CD4-positive, alpha-beta memory T cell (primary cell): ENCODE data around the gene HOXD10. TPM values are rescaled to one million over a fixed set of nuclear protein-coding genes. Genes with fewer than 3 reads are reported as not detected.
A peak's percentile ranks its signal among the peaks of the same experiment; 100 is the strongest.

Source experiments
- CTCF ChIA-PET: fragments of 350-600 bp; sonication (Branson Sonifier 250); formaldehyde crosslinking; loops from one replicate; lab custom pipeline; 2021; ENCODE audit warnings: inconsistent platforms; ENCODE audit not compliant: partially characterized antibody; lab: Charles Lee
- POLR2A ChIA-PET: fragments of 350-600 bp; sonication (Branson Sonifier 250); formaldehyde crosslinking; loops from one replicate; lab custom pipeline; 2021; ENCODE audit not compliant: partially characterized antibody; lab: Charles Lee
- DNase-seq, 5 donors: peaks; one replicate each; pipeline versions ENCODE4 v3.0.0 to v3.0.0-alpha.2; 2020 to 2022; ENCODE audit warnings: mixed read lengths in 1 of 5
- H3K27ac ChIP-seq: one replicate; pipeline ENCODE4 v1.7.0; 2013; ENCODE audit warnings: low read depth, low read length
- H3K27me3 ChIP-seq: 2 replicates; pipeline ENCODE4 v1.7.0; 2013; ENCODE audit warnings: mild to moderate bottlenecking, low read length, moderate library complexity; ENCODE audit not compliant: insufficient read depth
- H3K36me3 ChIP-seq: 2 replicates; pipeline ENCODE4 v1.7.0; 2013; ENCODE audit warnings: mild to moderate bottlenecking, low read length, moderate library complexity; ENCODE audit not compliant: insufficient read depth
- H3K4me1 ChIP-seq: 2 replicates; pipeline ENCODE4 v1.7.0; 2013; ENCODE audit warnings: mild to moderate bottlenecking, low read length, moderate library complexity; ENCODE audit not compliant: insufficient read depth
- H3K4me3 ChIP-seq, 2 donors: one replicate each; pipeline ENCODE4 v1.7.0; 2013; ENCODE audit warnings: low read length in 2 of 2, mild to moderate bottlenecking in 1 of 2
- H3K9me3 ChIP-seq, 2 donors: one replicate each; pipeline ENCODE4 v1.7.0; 2013; ENCODE audit warnings: low read length in 2 of 2, control low read depth in 1 of 2; ENCODE audit not compliant: control insufficient read depth in 1 of 2
- H3K27ac Mint-ChIP-seq, 7 donors: one replicate each; pipeline ENCODE4 v1.8.0; 2020 to 2021; ENCODE audit warnings: mixed read lengths in 7 of 7, mild to moderate bottlenecking in 6 of 7, inconsistent platforms in 3 of 7, moderate library complexity in 3 of 7
- H3K27me3 Mint-ChIP-seq, 2 donors: one replicate each; pipeline ENCODE4 v1.8.0; 2020 to 2021; ENCODE audit warnings: mixed read lengths in 2 of 2
- H3K36me3 Mint-ChIP-seq, 2 donors: one replicate each; pipeline ENCODE4 v1.8.0; 2020 to 2021; ENCODE audit warnings: mixed read lengths in 2 of 2, inconsistent platforms in 1 of 2, mild to moderate bottlenecking in 1 of 2
- H3K4me1 Mint-ChIP-seq, 4 donors: one replicate each; pipeline ENCODE4 v1.8.0; 2020 to 2021; ENCODE audit warnings: mixed read lengths in 4 of 4, mild to moderate bottlenecking in 1 of 4
- H3K4me3 Mint-ChIP-seq, 8 donors: one replicate each; pipeline ENCODE4 v1.8.0; 2020 to 2021; ENCODE audit warnings: mixed read lengths in 8 of 8, mild to moderate bottlenecking in 7 of 8, moderate library complexity in 6 of 8, inconsistent platforms in 3 of 8
- H3K9me3 Mint-ChIP-seq, 8 donors: one replicate each; pipeline ENCODE4 v1.8.0; 2020 to 2021; ENCODE audit warnings: mixed read lengths in 8 of 8, mild to moderate bottlenecking in 5 of 8, inconsistent platforms in 3 of 8, moderate library complexity in 1 of 8
- intact Hi-C: fragments of 100-400 bp; cut with micrococcal nuclease; formaldehyde crosslinking; loops from one replicate; pipeline ENCODE4 v1.15.1; 2023
- polyA plus RNA-seq, 2 donors: library from polyadenylated mRNA; unstranded; fragments of 300-500 nt; fragmentation: Illumina TruSeq; gene quantifications; one replicate each; pipeline ENCODE4 v1.2.3, GENCODE V29; 2021
- total RNA-seq, 2 experiments: library from RNA; stranded (reverse); gene quantifications; one replicate each; pipeline ENCODE4 v1.2.3, GENCODE V29; 2021

The HOXD10 gene
- total and polyA plus RNA-seq, 4 experiments from 2014 or later = not detected

DNA sequence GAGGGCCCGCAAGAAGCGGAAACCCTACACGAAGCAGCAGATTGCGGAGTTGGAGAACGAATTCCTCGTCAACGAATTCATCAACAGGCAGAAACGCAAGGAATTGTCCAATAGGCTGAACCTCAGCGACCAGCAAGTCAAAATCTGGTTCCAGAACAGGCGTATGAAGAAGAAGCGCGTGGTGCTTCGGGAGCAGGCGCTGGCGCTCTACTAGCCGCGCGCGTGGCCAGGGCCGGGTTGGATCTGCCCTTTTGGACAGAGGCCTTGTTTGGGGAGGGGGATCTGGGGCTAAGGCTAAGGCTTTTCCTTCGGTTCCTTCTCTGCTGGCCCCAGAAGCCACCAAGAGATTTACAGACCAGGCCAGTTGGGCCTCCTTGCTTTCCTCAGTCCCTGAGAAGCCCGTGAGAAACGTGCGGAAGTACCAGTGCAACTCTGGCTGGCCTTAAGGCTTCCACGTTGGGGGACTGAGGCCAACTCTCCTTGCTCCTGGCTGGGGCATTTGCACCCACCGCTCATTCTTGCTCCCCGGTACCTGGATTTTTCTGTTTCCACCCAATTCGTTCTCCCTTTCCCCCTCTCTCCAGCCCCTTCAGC is 15.9 kb upstream of the HOXD10 start:
- peaks cover 0 to 2% of the 10 kb centered on the region in 2 donors for H3K36me3 Mint-ChIP-seq
- CTCF ChIA-PET = no interaction called here
- no peak for DNase-seq

DNA sequence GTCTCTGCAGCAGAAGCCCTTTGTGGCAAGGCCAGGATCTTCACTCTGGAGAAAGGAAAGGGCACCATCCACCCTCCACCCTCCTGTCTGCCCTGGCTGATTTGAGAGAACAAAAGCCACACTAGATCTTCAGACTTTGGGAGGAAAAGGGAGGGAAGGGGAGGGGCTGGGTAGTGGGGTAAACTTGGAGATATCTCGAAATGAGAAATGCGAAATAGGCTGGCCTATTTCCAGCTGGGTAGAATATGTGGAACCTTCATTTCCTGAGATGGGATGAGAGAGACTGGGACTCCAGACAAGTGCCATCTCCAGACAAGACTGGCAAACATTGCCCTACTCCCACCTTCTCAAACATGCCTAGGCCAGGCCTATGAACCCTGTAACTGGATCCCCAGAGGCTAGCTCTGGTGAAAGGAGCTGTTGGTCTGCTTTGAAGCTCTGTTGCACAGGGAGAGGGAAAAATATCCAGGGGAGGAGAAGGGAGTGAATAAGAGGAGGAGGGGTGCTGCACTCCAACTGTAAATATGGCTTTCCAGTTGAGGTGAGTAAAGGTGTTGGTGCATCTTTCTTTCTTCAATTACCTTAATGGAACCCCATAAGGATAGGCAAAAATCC is 15.3 kb upstream of the HOXD10 start:
- no peak for DNase-seq
- H3K27me3 Mint-ChIP-seq = peaks cover 84 to 85% of the 10 kb centered on the region in 2 donors
- H3K9me3 Mint-ChIP-seq = peaks cover 0 to 13% (median 4%) of the 10 kb centered on the region in 8 donors
- ChIA-PET CTCF (interaction anchor here (2.4 kb wide), 1 partner anchor 413 kb away, joined by 6 read pairs; no protein-coding TSS in a partner anchor), POLR2A (no interaction called here)
- peaks cover 0 to 2% of the 10 kb centered on the region in 2 donors for H3K36me3 Mint-ChIP-seq
- intact Hi-C loops = no loop called here
- peaks cover 15 to 50% (median 27%) of the 10 kb centered on the region in 4 donors for H3K4me1 Mint-ChIP-seq
- Histone ChIP-seq H3K4me3 (no peak overlapping the region), H3K36me3 (no peaks in the 10 kb centered on the region), H3K27me3 (peaks cover 82% of the 10 kb centered on the region), H3K9me3 (no peaks in the 10 kb centered on the region), H3K27ac (no peak overlapping the region), H3K4me1 (peaks cover 19% of the 10 kb centered on the region)
- peak overlapping the region in 3 of 7 donors; percentile 17 to 68 (median 64) for H3K27ac Mint-ChIP-seq
- no peak overlapping the region for H3K4me3 Mint-ChIP-seq

More for the DNA sequence above, 15.9 kb upstream of the HOXD10 start:
- Mint-ChIP-seq H3K9me3 (peaks cover 0 to 9% (median 6%) of the 10 kb centered on the region in 8 donors), H3K27ac (peak overlapping the region in 3 of 7 donors; percentile 35 to 64 (median 57)), H3K27me3 (peaks cover 83 to 84% of the 10 kb centered on the region in 2 donors), H3K4me1 (peaks cover 12 to 44% (median 25%) of the 10 kb centered on the region in 4 donors), H3K4me3 (peak overlapping the region in 1 of 8 donors; percentile 35)
- Histone ChIP-seq H3K27me3 (peaks cover 82% of the 10 kb centered on the region), H3K27ac (no peak overlapping the region), H3K4me3 (no peak overlapping the region), H3K9me3 (no peaks in the 10 kb centered on the region), H3K36me3 (no peaks in the 10 kb centered on the region), H3K4me1 (peaks cover 20% of the 10 kb centered on the region)
- intact Hi-C loops = no loop called here
- POLR2A ChIA-PET = no interaction called here

DNA sequence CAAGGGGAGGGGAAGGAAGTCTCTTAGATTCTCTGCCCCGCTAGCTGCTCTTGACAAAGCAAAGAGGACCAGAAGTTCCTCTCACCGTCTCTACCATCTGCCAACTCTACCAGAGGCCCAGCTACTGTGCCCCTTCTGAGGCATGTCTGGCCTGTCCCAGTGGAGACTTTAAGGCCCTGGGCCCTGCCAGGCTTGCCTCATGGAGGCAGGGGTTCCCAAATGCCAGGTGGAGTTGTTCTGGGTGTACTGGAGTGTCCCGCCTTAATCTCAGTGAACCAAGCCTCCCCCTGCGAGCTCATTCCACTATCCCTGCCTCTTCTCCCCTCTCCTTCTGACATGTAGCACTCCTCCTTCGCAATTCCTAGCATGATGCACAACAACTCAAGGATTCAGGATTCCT is 14.7 kb upstream of the HOXD10 start:
- Mint-ChIP-seq H3K9me3 (peaks cover 0 to 15% (median 4%) of the 10 kb centered on the region in 8 donors), H3K27ac (peak overlapping the region in 2 of 7 donors; percentile 17 to 64), H3K27me3 (peaks cover 81 to 82% of the 10 kb centered on the region in 2 donors), H3K4me3 (peak overlapping the region in 1 of 8 donors; percentile 5), H3K4me1 (peaks cover 13 to 47% (median 25%) of the 10 kb centered on the region in 4 donors), H3K36me3 (peaks cover 0 to 2% of the 10 kb centered on the region in 2 donors)
- intact Hi-C loops = no loop called here
- ChIA-PET CTCF (interaction anchor here (1.6 to 2.4 kb wide), 2 partner anchors 25 to 414 kb away, joined by 3 to 6 read pairs; no protein-coding TSS in a partner anchor), POLR2A (no interaction called here)
- Histone ChIP-seq H3K9me3 (no peaks in the 10 kb centered on the region), H3K27ac (no peak overlapping the region), H3K4me3 (no peak overlapping the region), H3K4me1 (peaks cover 18% of the 10 kb centered on the region), H3K27me3 (peaks cover 79% of the 10 kb centered on the region), H3K36me3 (no peaks in the 10 kb centered on the region)
- no peak for DNase-seq

GRCh38 chr2:176102309-176102866 is 14.2 kb upstream of the HOXD10 start:
- H3K27me3 Mint-ChIP-seq = peaks cover 80 to 82% of the 10 kb centered on the region in 2 donors
- POLR2A ChIA-PET = no interaction called here
- peaks cover 0 to 15% (median 4%) of the 10 kb centered on the region in 8 donors for H3K9me3 Mint-ChIP-seq
- peaks cover 12% of the 10 kb centered on the region for H3K4me1 ChIP-seq
- H3K4me1 Mint-ChIP-seq = peaks cover 11 to 45% (median 24%) of the 10 kb centered on the region in 4 donors
- peaks cover 79% of the 10 kb centered on the region for H3K27me3 ChIP-seq
- CTCF ChIA-PET = interaction anchor here (1.6 to 2.4 kb wide), 2 partner anchors 25 to 415 kb away, joined by 3 to 6 read pairs; no protein-coding TSS in a partner anchor
- no peak overlapping the region for H3K4me3 ChIP-seq
- H3K9me3 ChIP-seq = no peaks in the 10 kb centered on the region
- no peak for DNase-seq
- no peak overlapping the region for H3K27ac ChIP-seq
- intact Hi-C loops = no loop called here
- H3K36me3 Mint-ChIP-seq = peaks cover 0 to 2% of the 10 kb centered on the region in 2 donors
- H3K36me3 ChIP-seq = no peaks in the 10 kb centered on the region
- H3K4me3 Mint-ChIP-seq = no peak overlapping the region
- peak overlapping the region in 1 of 7 donors; percentile 75 for H3K27ac Mint-ChIP-seq

- Histone ChIP-seq H3K27ac (no peak overlapping the region), H3K27me3 (peaks cover 71% of the 10 kb centered on the region), H3K4me1 (peaks cover 4% of the 10 kb centered on the region), H3K36me3 (no peaks in the 10 kb centered on the region), H3K4me3 (no peak overlapping the region), H3K9me3 (no peaks in the 10 kb centered on the region)
- CTCF ChIA-PET = interaction anchor here (1.6 to 2.4 kb wide), 2 partner anchors 24 to 415 kb away, joined by 3 to 6 read pairs; no protein-coding TSS in a partner anchor
- Mint-ChIP-seq H3K9me3 (peaks cover 0 to 13% (median 4%) of the 10 kb centered on the region in 8 donors), H3K27ac (peak overlapping the region in 1 of 7 donors; percentile 75), H3K36me3 (no peaks in the 10 kb centered on the region), H3K27me3 (peaks cover 73 to 74% of the 10 kb centered on the region in 2 donors), H3K4me3 (no peak overlapping the region), H3K4me1 (peaks cover 6 to 37% (median 19%) of the 10 kb centered on the region in 4 donors)
- POLR2A ChIA-PET = no interaction called here
- intact Hi-C loops = no loop called here
- DNase-seq = no peak
Observed at GRCh38 chr2:176103194-176103593, 13.4 kb upstream of the HOXD10 start.

DNA sequence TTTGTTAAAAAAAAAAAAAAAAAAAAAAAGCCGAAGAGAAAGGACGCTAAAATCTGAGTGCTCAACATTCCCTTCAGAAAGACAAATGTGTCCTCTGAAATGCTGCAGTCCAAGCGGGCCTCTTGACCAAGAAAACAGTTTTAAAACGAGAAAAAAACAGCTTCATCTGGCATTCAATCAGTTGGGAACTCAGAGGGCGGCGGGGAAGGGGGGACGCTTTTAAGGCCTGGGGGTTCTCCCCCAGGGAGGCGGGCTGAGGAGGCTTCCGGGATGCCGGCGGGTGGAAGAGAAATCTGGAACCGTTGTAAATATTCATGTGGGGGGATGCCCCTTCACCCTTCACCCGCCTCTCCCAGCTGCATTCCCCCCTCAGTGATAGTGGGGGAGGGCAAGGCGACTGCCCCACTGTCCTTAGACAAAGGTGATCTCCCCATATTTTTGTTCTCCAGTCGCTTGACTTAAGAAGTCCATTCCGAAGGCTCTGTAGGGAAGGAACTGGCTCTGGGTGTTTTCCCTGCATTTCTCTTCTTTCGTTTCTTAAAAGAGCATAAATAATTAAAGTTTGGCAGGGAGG is 12.7 kb upstream of the HOXD10 start:
- intact Hi-C loops = no loop called here
- H3K27ac ChIP-seq = no peak overlapping the region
- H3K36me3 ChIP-seq = no peaks in the 10 kb centered on the region
- peaks cover 0 to 18% (median 6%) of the 10 kb centered on the region in 8 donors for H3K9me3 Mint-ChIP-seq
- H3K27me3 ChIP-seq = peaks cover 65% of the 10 kb centered on the region
- POLR2A ChIA-PET = no interaction called here
- H3K27me3 Mint-ChIP-seq = peaks cover 72 to 75% of the 10 kb centered on the region in 2 donors
- H3K4me1 ChIP-seq = peaks cover 4% of the 10 kb centered on the region
- H3K4me3 ChIP-seq = no peak overlapping the region
- peaks cover 7 to 42% (median 21%) of the 10 kb centered on the region in 4 donors for H3K4me1 Mint-ChIP-seq
- no peak for DNase-seq
- peak overlapping the region in 2 of 8 donors; percentile 10 to 13 for H3K4me3 Mint-ChIP-seq
- CTCF ChIA-PET = no interaction called here
- H3K36me3 Mint-ChIP-seq = no peaks in the 10 kb centered on the region
- no peaks in the 10 kb centered on the region for H3K9me3 ChIP-seq
- peak overlapping the region in 2 of 7 donors; percentile 35 to 75 for H3K27ac Mint-ChIP-seq
